NCI-H510A (cell line): ENCODE data around the gene RSPRY1.
"Not testable (repeated sequence)": the region's sequence is repeated elsewhere in the genome, so short reads cannot be mapped to it uniquely, and the experiment has no call there.

ENCODE experiments used
- DNase-seq: peaks from one replicate; lab custom pipeline; 2025; lab: John Stamatoyannopoulos, UW

RSPRY1 gene

DNA sequence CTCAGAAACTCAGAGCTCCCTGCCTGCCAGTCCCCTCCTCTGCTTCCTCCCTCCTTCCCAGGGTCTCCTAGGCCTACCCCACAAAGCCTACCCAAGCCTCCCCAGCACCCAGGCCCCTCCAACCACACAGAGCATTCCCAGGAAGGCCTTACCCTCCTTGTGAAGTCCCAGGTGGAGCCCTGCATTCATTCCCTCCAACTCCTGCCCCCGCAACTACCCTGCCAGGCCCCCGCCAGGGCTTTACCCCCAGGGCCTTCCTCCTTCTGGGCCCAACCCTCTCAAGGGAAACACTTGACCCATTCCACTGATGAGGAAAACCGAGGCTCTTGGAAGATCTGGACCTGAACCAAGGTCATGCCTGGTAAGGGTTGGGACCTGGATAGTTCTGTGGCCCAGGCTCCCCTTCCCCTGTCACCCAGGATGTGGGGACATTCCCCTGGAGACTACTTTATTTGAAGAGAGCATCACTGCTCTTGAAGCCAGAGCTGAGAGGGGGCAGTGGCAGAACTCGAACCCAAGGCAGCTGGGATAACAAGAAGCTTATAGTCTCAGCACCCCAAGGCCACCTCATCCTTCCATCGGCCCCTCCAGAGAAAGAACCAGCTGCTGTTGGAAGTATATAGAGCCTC, 85.9 kb downstream of the RSPRY1 start:
- no peak for DNase-seq

DNA sequence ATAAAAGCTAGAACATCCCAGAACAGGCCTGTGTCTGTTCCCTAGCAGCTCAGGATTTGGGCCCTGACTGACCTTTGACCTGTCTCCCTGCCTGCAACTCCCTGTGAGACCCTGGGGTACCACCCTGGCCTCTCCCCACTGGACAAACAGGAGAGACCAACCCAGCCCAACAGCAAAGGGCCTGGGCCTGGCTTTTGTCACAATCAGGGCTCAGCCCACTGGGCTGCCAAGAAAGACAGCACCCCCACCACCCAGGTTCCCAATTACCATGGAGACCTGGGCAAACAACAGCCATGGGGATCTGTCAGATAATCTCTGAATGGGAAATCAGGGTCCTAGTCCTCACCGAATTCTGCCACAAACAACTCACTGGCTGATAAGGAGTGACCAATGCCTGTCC, 87.2 kb downstream of the RSPRY1 start:
- DNase-seq, result no peak

DNA sequence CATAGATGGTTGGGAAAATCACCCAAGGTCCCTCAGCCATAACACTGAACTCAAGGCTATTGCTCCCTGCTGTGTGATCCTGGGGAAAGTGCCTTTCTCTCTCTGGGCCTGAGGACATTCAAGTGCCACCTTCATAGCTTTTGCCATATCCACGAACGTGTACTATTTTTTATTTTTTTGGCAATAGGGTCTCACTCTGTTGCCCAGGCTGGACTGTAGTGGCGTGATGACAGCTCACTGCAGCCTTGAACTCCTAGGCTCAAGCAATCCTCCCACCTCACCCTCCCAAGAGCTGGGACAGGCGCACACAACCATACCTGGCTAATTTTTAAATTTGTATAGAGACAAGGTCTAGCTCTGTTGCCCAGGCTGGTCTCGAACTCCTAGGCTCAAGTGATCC, 87.7 kb downstream of the RSPRY1 start:
- no peak for DNase-seq

DNA sequence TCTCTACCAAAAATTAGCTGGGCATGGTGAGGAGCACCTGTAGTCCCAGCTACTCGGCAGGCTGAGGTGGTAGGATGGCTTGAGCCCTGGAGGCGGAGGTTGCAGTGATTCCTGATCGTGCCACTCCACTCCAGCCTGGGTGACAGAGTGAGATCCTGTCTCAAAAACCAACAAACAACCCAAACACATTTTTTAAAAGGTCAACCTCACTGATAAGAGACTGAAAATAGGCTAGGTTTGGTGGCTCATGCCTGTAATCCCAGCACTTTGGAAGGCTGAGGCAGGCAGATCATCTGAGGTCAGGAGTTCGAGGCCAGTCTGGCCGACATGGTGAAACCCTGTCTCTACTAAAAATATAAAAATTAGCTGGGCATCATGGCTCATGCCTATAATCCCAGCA, 89.8 kb downstream of the RSPRY1 start:
- not testable (repeated sequence) for DNase-seq

DNA sequence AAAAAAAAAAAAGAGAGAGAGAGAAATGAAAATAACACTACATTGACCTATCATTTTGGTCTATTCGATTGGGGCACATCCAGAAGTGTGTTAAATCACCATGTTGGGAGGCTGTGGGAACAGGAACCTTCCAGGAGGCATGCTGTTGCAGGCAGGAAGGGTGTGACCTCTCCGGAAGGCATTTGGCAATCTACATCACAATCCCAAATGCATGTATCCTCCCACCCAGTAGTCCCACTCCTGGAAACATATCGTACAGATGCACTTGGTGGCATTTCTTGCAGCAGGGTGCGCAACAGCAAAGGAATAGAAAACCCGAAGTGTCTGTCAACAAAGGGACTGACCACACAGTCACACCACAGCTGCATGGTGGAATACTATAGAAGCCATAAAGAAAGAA, 90.5 kb downstream of the RSPRY1 start:
- no peak for DNase-seq

DNA sequence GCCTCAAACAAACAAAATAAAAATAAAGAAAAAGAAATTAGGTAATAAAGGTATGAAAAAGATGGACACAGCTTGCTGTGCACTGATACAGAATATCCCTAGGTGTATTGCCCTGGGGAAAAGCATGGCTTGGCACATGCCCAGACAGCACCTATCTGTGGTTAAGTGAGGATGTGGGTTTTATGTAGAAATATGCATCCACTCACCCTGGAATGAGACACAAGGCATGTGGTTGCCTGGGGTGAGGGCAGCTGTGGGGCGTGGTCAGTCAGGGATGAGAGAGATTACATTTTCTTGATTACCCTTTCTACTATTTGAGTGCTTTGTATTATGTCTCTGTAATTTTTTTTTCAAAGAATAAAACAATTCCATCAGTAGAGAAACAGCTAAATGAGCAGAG, 91.5 kb downstream of the RSPRY1 start:
- no peak for DNase-seq

DNA sequence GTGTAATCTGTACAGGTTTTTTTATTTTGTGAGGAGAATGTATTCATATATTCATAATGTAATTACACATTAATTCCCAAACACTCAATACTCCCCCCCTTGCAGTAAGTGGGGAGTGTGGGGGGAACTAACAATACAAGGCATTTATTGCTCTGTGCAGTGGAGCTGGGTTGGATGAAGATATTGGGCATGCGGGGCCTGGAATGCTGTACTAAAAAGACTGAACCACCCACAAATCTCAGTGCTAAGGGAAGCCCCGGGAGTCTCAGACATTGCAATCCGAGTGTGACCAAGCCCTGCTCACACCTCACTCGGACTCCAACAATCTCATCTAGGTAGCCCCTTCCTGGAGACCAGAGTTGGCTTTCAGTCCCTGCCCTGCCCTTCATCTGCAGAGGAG, 92.4 kb downstream of the RSPRY1 start:
- no peak for DNase-seq

DNA sequence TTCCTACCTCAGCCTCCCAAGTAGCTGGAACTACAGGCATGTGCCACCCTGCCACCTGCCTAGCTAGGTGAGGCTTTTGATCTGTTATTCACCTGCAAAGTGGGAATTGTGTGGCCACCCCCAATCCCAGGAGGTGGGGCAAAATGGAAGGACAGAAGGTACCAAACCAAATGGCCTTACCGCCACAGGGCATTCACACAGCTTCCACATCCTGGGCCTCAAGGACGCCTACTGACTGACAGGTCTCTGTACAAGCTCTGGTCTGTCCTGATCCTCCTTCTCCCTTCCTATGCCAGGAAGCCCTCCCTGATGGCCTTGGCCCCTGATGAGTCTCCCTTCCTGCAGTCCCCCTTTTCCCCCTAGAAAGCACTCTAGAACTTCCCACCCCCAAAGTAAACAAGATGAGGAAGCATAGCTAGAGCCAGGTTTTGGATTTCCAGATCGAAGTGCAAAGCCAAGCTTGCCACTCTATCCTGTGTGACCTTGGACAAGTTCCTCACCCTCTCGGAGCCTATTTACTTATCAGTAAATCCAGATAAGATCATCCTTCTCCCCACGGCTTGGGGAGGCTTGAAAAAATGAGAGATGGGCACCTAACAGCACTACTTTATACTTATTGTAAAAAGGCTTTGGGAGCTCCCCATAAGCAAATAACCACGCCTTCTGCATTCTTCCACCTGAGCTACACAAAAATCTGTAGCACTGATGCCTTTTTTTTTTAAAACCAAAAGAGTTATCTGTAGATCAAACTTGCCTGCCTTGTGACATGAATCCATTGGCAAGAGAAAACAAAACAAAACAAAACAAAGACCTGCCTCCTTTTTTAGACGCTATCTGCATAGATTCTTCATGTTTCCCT, 93.9 kb downstream of the RSPRY1 start:
- no peak for DNase-seq

DNA sequence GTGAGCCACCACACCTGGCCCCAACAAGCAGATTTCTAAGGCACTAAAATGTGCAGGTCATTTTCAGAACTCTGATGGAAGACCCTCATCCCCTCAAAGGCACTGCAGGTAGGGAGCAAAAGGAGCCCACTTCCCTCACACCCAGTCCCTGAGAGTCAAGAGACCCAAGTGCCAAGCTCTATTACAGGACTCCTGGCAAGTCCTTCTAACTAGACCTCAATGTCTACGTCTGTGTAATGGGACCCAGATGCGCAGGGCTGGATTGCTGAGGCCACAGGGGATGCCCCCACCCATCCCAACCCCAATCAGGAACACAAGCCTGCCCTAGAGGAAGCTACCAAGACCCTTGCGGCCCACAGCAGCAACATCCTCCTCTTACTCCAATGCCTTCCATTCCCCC, 95.7 kb downstream of the RSPRY1 start:
- DNase-seq, result no peak

DNA sequence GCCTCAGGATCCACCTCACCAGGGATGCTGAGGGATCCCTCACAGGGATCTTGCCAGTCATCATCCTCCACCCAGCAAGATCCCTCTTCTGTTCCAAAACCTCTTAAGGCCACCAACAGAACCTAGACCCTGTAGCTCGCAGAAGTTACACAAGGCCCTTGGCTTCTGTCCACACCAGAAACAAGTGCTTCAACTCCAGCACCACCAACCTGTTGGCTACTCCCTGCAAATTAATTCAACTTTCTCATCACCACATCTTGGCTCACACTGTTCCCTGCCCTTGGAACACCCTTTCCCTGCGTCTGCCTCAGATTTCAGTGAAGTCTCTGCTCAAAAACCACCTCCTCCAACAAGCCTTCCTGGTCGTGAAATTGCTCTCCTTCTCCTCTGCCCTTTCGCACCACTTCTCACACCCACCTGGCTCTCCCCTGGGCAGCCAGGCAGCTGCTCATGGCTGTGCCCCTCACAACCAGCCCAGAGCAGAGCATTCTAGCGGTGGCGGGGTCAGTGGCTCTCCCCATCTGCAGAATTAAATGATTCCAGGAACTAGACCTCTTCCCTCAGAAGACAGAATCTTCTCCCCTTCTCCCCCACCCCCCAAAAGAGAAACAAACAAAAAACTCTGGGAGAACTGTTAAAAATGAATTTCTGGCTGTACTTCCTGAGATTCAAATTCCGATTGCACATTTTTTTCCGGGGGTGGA, 96.5 kb downstream of the RSPRY1 start:
- DNase-seq, result no peak

DNA sequence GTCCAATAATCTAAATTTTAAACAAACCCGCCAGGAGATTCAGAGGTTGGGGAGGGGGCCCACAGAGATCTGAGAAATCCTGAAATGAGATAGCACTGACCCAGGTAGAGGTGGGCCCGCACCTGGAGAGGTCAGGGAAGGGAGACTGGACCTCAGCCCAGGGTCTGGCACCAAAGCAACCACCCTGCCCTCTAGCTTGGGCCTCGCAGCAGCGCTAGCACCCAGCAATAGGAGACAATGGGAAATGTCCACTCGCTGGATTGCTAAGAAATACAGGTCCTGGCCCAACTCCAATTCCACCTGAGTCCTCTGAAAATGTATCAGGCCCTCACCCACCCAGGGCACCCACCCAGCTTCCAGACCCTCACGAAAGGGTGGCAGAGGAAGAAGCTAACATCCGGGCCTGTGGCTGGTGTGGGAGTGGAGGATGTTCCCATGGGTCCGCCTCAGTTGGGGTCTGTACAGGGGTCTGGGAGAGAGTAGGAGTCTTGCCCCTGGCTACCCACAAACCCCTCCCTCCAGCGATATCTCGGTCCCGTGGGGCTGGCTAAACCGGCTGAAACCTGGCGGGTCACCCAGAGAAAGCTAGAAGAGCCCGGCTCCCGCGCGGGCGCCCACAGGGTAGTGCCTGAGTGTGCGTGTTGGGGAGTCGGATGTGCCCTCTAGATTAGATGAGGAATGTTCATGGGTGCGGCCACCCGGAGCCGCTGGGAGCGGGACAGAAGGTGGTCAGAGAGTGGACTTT, 97.3 kb downstream of the RSPRY1 start:
- no peak for DNase-seq

DNA sequence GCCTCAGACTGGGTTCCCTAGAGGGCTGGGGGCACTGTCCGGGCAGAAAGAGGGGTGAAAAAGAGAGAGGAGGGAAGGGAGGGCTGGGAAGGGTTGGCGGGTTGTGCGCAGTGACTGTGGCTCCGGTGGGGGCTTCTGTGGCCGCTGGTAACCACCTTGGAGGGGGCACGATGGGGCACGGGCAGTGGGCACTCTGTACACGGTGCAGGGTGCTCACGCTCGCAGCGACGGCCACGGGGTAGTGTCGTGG, 97.8 kb downstream of the RSPRY1 start:
- DNase-seq, result no peak

DNA sequence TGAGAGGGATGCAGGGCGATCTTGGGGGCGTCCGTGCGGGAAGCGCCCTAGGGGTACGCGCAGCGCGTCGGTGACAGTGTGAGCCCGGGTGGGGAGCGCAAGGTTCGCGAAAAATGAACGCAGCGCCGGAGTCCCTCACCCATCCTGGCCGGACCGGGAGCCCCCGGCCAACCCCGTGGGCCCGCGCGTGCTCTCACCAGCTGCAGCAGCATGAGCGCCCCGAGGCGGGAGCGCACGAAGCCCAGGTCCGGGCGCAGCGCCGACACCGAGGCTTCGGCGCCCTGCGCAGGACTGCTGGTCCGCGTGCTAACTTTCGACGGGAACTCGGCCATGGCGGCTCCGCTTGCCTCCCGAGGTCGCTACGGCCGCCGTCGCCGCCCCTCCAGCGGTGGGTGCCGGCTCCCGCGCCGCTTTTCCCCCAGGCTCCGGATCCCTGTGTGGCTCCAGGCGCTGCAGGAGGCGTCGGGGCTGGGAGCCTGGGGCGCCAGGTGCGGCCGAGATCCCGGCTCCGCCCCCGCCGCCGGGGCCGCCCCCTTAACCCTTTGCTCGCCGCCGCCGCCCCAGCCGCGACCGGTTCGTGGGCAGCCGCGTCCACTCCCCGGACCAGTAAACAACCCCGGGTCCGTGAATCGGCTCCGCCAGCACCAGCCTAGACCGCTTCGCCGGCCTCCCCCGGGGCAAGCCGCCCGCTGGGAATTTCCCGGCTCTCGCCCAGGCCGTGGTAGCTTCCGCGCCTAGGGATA, 98.3 kb downstream of the RSPRY1 start, which contains the start of gene PLLP:
Gene PLLP, minus strand, starts transcription at position 464 of the 743 bp plus-strand sequence. Its CDS starts 132 bp downstream, at position 332.
- peak; percentile 39 for DNase-seq

DNA sequence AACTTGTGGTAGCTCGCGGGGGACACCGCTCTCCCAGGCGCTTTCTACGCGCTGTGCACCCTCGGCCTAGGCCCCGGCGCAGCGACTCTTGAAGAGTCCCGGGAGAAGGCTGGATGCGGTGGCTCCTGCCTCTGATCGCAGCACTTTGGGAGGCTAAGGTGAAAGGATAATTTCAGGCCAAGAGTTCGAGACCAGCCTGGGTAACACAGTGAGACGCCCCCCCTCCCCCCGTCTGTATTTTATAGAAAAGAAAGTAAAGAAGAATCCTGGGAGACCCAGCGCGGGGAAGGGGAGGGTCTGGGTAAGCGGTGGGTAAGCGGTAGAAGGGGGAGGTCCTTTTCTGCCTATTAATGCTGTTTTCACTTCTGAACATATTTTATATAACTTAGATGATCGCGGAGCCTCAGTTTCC, 98.8 kb downstream of the RSPRY1 start:
- DNase-seq, result no peak

DNA sequence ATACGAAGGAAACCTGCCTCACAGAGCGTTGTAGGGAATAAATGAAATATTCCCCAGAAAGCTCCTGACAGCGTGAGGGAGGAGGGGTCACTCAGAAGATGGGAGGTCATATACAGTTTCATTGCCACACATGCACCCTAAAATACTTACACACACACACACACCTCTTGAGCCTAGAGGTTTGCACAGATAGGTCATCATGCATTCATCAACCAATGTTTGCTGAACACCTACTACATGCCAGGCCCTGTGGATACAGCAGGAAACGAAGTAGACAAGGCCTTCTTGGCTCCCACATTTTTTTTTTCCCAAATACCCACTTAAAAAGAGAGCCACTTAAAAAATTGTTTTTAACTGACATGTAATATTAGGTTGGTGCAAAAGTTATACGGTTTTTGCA, 99.2 kb downstream of the RSPRY1 start:
- no peak for DNase-seq

DNA sequence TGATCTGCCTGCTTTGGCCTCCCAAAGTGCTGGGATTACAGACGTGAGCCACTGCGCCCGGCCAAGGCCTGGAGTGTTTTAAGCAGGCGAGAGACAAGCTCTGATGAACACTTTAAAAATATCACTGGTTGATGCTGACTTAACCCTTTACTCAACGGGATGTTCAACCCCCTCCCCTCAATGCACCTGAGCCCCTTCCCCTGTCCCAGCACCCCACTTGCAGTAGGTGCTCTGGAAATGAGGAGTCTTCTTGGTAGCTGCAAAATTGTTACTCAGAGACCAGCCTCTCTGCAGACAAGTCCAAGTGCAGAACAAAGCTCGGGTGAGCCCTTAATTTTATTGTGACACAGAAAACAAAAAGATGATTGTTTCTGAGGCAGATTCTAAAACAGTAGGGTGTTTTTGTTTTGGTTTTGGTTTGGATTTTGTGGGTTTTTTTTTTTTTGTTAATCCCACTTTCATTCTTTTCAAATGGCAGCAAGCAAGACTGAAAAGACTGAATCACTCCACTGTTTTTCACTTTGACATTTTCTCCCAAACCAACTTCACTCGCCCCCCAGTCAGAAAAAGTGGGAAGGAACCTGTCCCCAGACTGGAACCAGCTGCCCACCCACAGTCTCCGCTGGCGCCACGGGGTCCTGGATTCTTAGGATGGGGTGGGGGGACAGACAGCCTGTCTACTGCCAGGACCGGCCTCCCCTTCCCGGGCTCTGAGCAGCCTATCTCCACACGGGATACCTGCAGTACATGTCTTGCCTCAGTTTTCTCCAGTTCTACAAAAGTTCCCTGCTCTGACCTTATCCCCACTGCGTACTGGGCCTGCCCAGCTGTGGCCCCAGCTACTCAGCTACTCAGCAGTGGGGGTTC, 103.5 kb downstream of the RSPRY1 start:
- no peak for DNase-seq
